ENCODE data around the gene DDAH1. TPM values are rescaled to one million over a fixed set of nuclear protein-coding genes. Genes with fewer than 3 reads are reported as not detected.

DDAH1 gene
- total RNA-seq, 1 experiment from 2014 or later = 0.15 TPM

GRCh38 chr1:85444381-85444780, 20.6 kb downstream of the DDAH1 start:
- no peaks in the 10 kb centered on the region for H4K20me1 ChIP-seq (ENCODE audit: insufficient read depth, low read depth, low read length)
- no peak overlapping the region for H3K9ac ChIP-seq (ENCODE audit: low read length)
- H3K27me3 ChIP-seq (ENCODE audit: low read length) = no peaks in the 10 kb centered on the region
- no peaks in the 10 kb centered on the region for H3K79me2 ChIP-seq (ENCODE audit: low read length)
- no peaks in the 10 kb centered on the region for H3K36me3 ChIP-seq (ENCODE audit: insufficient read depth, low read length)
- H3K9me3 ChIP-seq (ENCODE audit: low read length) = no peaks in the 10 kb centered on the region
- no peaks in the 10 kb centered on the region for H3K9me2 ChIP-seq (replicated peaks; ENCODE audit: insufficient read depth, low read length)
- no peak overlapping the region for H2AFZ ChIP-seq (ENCODE audit: low read length)
- no peak overlapping the region for H3K27ac ChIP-seq (ENCODE audit: low read length)
- no peak overlapping the region for H3K4me3 ChIP-seq (ENCODE audit: low read length)
- no peak overlapping the region for H3K4me2 ChIP-seq (ENCODE audit: low read depth, low read length, poor library complexity, severe bottlenecking)
- no peak for DNase-seq
- no peaks in the 10 kb centered on the region for H3K4me1 ChIP-seq (ENCODE audit: low read length)

DNA sequence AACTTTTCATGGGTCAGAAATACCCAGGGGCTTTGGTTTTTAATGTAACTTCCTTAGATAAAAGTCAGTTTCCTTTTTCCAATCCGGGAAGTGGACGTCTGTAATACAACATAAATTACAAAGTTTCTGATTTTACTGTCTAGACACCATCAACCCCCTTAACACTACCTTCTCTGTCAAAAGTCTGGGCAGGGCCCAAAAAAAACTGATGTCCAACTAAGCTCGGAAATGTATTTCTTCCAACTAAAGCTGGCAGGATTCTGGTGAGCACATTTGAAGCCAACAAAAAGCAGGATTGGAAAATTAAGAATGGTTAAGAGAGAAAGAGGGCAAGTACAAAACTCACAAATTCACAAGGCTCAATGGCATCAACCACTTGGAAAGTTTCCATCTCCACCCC, 24.3 kb downstream of the DDAH1 start:
- Histone ChIP-seq H3K4me3 (ENCODE audit: low read length) (no peak overlapping the region), H2AFZ (ENCODE audit: low read length) (no peak overlapping the region), H3K9ac (ENCODE audit: low read length) (no peak overlapping the region), H3K4me2 (ENCODE audit: low read depth, low read length, poor library complexity, severe bottlenecking) (no peak overlapping the region), H3K27me3 (ENCODE audit: low read length) (no peaks in the 10 kb centered on the region), H3K9me2 (replicated peaks; ENCODE audit: insufficient read depth, low read length) (no peaks in the 10 kb centered on the region), H3K4me1 (ENCODE audit: low read length) (no peaks in the 10 kb centered on the region), H4K20me1 (ENCODE audit: insufficient read depth, low read depth, low read length) (no peaks in the 10 kb centered on the region), H3K27ac (ENCODE audit: low read length) (no peak overlapping the region), H3K9me3 (ENCODE audit: low read length) (no peaks in the 10 kb centered on the region), H3K36me3 (ENCODE audit: insufficient read depth, low read length) (no peaks in the 10 kb centered on the region), H3K79me2 (ENCODE audit: low read length) (no peaks in the 10 kb centered on the region)
- DNase-seq = no peak

DNA sequence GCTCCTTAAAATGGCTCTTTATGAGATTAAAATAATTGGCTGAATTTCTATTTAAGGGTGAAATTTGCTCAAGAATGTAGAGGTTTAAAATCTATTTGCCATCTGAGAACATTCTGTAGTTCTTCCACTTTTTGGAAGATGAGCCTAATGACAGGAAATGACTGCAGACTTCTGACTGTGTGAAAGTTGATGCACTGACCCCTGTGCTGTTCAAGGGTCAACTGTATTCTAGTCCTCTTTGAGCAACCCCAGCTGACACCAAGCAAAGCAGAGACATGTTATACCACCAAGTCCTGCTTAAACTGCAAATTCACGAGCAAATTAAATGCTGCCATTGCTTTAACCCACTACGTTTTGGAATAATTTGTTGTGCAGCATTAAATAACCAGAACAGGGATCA, 26.6 kb downstream of the DDAH1 start:
- no peak for DNase-seq
- Histone ChIP-seq H3K9me2 (replicated peaks; ENCODE audit: insufficient read depth, low read length) (no peaks in the 10 kb centered on the region), H3K4me1 (ENCODE audit: low read length) (no peaks in the 10 kb centered on the region), H2AFZ (ENCODE audit: low read length) (no peak overlapping the region), H3K79me2 (ENCODE audit: low read length) (no peaks in the 10 kb centered on the region), H3K27me3 (ENCODE audit: low read length) (no peaks in the 10 kb centered on the region), H3K4me2 (ENCODE audit: low read depth, low read length, poor library complexity, severe bottlenecking) (no peak overlapping the region), H3K4me3 (ENCODE audit: low read length) (no peak overlapping the region), H4K20me1 (ENCODE audit: insufficient read depth, low read depth, low read length) (no peaks in the 10 kb centered on the region), H3K9me3 (ENCODE audit: low read length) (no peaks in the 10 kb centered on the region), H3K36me3 (ENCODE audit: insufficient read depth, low read length) (no peaks in the 10 kb centered on the region), H3K9ac (ENCODE audit: low read length) (no peak overlapping the region), H3K27ac (ENCODE audit: low read length) (no peak overlapping the region)

DNA sequence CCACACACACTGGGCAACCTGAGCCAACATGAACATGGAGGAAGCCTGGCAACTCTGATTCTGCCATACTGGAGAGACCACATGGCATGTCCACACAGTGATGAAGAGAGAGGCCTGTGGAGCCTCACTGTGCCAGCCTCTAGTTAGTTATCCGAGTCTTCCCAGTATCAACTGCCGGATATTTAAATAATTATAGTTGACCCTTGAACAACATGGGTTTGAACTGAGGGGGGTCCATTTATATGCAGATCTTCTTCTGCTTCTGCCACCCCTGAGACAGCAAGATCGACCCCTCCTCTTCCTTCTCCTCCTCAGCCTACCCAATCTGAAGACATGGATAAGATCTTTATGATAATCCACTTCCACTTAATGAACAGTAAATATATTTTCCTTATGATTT, 27.8 kb downstream of the DDAH1 start:
- Histone ChIP-seq H3K9me2 (replicated peaks; ENCODE audit: insufficient read depth, low read length) (no peaks in the 10 kb centered on the region), H3K36me3 (ENCODE audit: insufficient read depth, low read length) (no peaks in the 10 kb centered on the region), H3K79me2 (ENCODE audit: low read length) (no peaks in the 10 kb centered on the region), H3K4me1 (ENCODE audit: low read length) (no peaks in the 10 kb centered on the region), H3K9me3 (ENCODE audit: low read length) (no peaks in the 10 kb centered on the region), H3K9ac (ENCODE audit: low read length) (no peak overlapping the region), H3K4me2 (ENCODE audit: low read depth, low read length, poor library complexity, severe bottlenecking) (no peak overlapping the region), H3K27me3 (ENCODE audit: low read length) (no peaks in the 10 kb centered on the region), H4K20me1 (ENCODE audit: insufficient read depth, low read depth, low read length) (no peaks in the 10 kb centered on the region), H3K4me3 (ENCODE audit: low read length) (no peak overlapping the region), H2AFZ (ENCODE audit: low read length) (no peak overlapping the region), H3K27ac (ENCODE audit: low read length) (no peak overlapping the region)
- DNase-seq = no peak

- DNase-seq = no peak
- Histone ChIP-seq H3K9ac (ENCODE audit: low read length) (no peak overlapping the region), H3K27me3 (ENCODE audit: low read length) (no peaks in the 10 kb centered on the region), H3K9me2 (replicated peaks; ENCODE audit: insufficient read depth, low read length) (no peaks in the 10 kb centered on the region), H3K79me2 (ENCODE audit: low read length) (no peaks in the 10 kb centered on the region), H3K4me1 (ENCODE audit: low read length) (no peaks in the 10 kb centered on the region), H3K4me2 (ENCODE audit: low read depth, low read length, poor library complexity, severe bottlenecking) (no peak overlapping the region), H3K4me3 (ENCODE audit: low read length) (no peak overlapping the region), H4K20me1 (ENCODE audit: insufficient read depth, low read depth, low read length) (no peaks in the 10 kb centered on the region), H3K36me3 (ENCODE audit: insufficient read depth, low read length) (no peaks in the 10 kb centered on the region), H2AFZ (ENCODE audit: low read length) (no peak overlapping the region), H3K27ac (ENCODE audit: low read length) (no peak overlapping the region), H3K9me3 (ENCODE audit: low read length) (no peaks in the 10 kb centered on the region)
Observed at GRCh38 chr1:85433096-85433495, 31.9 kb downstream of the DDAH1 start.

DNA sequence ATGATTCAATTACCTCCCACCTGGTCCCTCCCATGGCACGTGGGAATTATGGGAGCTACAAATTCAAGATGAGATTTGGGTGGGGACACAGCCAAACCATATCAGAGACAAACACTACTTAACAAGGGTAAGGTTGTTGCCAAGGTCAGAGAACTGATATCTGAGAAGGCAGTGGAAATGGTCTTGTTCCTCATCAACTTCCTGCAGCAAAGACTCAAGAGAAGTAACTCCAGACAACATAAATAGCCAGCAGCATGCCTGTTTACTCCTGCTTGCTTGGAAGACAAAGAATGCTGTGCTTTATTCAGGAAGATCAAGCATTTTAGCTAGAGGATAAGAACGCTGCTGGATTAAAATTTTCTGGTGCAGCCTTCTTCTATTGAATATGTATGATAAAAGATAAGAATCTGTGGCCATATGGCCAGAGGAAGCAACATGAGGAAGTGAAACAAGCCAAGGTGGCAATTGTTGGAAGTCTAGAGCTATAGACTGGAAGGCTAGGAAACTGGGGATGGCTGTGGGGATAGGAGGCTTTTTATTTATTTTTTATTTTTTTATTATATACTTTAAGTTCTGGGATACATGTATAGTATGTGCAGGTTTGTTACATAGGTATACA, 36.4 kb downstream of the DDAH1 start:
- Histone ChIP-seq H3K4me3 (ENCODE audit: low read length) (no peak overlapping the region), H3K4me2 (ENCODE audit: low read depth, low read length, poor library complexity, severe bottlenecking) (no peak overlapping the region), H3K9me3 (ENCODE audit: low read length) (no peaks in the 10 kb centered on the region), H3K36me3 (ENCODE audit: insufficient read depth, low read length) (no peaks in the 10 kb centered on the region), H2AFZ (ENCODE audit: low read length) (no peak overlapping the region), H3K27ac (ENCODE audit: low read length) (no peak overlapping the region), H4K20me1 (ENCODE audit: insufficient read depth, low read depth, low read length) (no peaks in the 10 kb centered on the region), H3K27me3 (ENCODE audit: low read length) (no peaks in the 10 kb centered on the region), H3K9me2 (replicated peaks; ENCODE audit: insufficient read depth, low read length) (no peaks in the 10 kb centered on the region), H3K4me1 (ENCODE audit: low read length) (no peaks in the 10 kb centered on the region), H3K9ac (ENCODE audit: low read length) (no peak overlapping the region), H3K79me2 (ENCODE audit: low read length) (no peaks in the 10 kb centered on the region)
- peak; percentile 45 for DNase-seq

DNA sequence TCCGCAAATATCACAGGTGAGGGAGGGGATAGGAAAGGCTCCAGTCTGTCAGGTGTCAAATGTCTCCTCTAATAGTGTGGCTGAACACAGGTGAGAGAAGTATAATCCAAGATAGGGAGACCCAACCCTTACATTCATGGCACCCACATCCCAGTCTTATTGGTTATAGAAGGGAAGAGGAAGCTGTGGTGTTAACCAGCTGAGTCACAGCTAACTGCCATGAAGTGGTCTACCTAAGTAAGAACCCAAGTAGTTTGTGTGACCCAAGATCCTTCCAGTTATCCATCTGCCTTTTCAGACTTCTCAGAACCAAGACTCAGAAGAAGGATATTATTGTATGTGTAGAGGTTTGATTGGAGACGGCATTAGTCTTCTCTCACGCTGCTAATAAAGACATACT, 37.1 kb downstream of the DDAH1 start:
- DNase-seq = no peak
- no peaks in the 10 kb centered on the region for H3K79me2 ChIP-seq (ENCODE audit: low read length)
- no peak overlapping the region for H3K9ac ChIP-seq (ENCODE audit: low read length)
- H3K27me3 ChIP-seq (ENCODE audit: low read length) = no peaks in the 10 kb centered on the region
- H3K4me1 ChIP-seq (ENCODE audit: low read length) = no peaks in the 10 kb centered on the region
- H2AFZ ChIP-seq (ENCODE audit: low read length) = no peak overlapping the region
- no peak overlapping the region for H3K27ac ChIP-seq (ENCODE audit: low read length)
- no peaks in the 10 kb centered on the region for H3K9me3 ChIP-seq (ENCODE audit: low read length)
- H3K4me3 ChIP-seq (ENCODE audit: low read length) = no peak overlapping the region
- no peaks in the 10 kb centered on the region for H3K9me2 ChIP-seq (replicated peaks; ENCODE audit: insufficient read depth, low read length)
- H3K4me2 ChIP-seq (ENCODE audit: low read depth, low read length, poor library complexity, severe bottlenecking) = no peak overlapping the region
- H3K36me3 ChIP-seq (ENCODE audit: insufficient read depth, low read length) = no peaks in the 10 kb centered on the region
- H4K20me1 ChIP-seq (ENCODE audit: insufficient read depth, low read depth, low read length) = no peaks in the 10 kb centered on the region

DNA sequence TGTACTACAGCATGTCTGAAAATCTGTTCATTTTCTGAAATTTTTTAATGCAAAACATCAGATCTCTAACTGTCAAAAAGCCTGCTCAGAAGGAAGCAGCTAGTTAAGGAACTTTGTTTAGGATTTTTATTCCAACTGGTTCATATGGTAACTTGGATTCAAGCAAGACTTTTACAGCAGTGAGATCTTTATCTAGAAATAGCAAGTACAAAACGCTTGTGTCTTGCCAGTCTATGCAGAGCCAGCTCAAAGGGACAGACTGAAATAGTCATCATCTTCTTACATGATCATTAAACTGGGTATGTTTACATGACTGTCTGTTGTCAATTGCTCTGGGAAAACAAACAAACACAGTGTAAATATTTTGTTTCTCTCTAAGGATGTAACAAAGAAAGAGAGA, 37.6 kb downstream of the DDAH1 start:
- Histone ChIP-seq H3K27me3 (ENCODE audit: low read length) (no peaks in the 10 kb centered on the region), H3K36me3 (ENCODE audit: insufficient read depth, low read length) (no peaks in the 10 kb centered on the region)

DNA sequence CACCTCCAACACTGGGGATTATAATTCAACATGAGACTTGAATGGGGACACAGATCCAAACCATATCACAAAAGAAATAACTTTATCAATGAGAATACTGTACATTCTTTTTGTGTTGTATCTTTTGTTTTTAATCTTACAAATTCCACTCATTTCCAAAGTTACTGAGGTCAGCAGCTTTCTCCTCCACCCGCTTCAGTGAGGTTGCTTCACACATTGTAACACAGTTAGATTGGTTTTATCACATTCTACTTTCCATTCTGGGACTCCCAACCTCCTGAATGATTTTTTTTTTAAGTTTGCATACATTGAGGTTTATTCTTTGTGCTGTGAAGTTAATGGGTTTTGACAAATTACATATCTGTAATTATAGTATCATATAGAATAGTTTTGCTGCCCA, 43.8 kb downstream of the DDAH1 start:
- Histone ChIP-seq H2AFZ (ENCODE audit: low read length) (no peak overlapping the region), H3K4me2 (ENCODE audit: low read depth, low read length, poor library complexity, severe bottlenecking) (no peak overlapping the region), H3K36me3 (ENCODE audit: insufficient read depth, low read length) (no peaks in the 10 kb centered on the region), H3K4me1 (ENCODE audit: low read length) (peaks cover 5% of the 10 kb centered on the region; the same call in 1 of the 2 replicates), H3K9ac (ENCODE audit: low read length) (no peak overlapping the region), H3K9me2 (replicated peaks; ENCODE audit: insufficient read depth, low read length) (no peaks in the 10 kb centered on the region), H3K27me3 (ENCODE audit: low read length) (no peaks in the 10 kb centered on the region), H3K4me3 (ENCODE audit: low read length) (no peak overlapping the region), H3K9me3 (ENCODE audit: low read length) (no peaks in the 10 kb centered on the region), H3K79me2 (ENCODE audit: low read length) (no peaks in the 10 kb centered on the region), H3K27ac (ENCODE audit: low read length) (no peak overlapping the region), H4K20me1 (ENCODE audit: insufficient read depth, low read depth, low read length) (no peaks in the 10 kb centered on the region)
- peak; percentile 12 for DNase-seq

More for the DNA sequence above, 37.6 kb downstream of the DDAH1 start:
- H3K9ac ChIP-seq (ENCODE audit: low read length) = no peak overlapping the region
- no peaks in the 10 kb centered on the region for H4K20me1 ChIP-seq (ENCODE audit: insufficient read depth, low read depth, low read length)
- H3K4me1 ChIP-seq (ENCODE audit: low read length) = no peaks in the 10 kb centered on the region
- no peak overlapping the region for H2AFZ ChIP-seq (ENCODE audit: low read length)
- DNase-seq = peak; percentile 29
- no peaks in the 10 kb centered on the region for H3K9me2 ChIP-seq (replicated peaks; ENCODE audit: insufficient read depth, low read length)
- no peak overlapping the region for H3K4me2 ChIP-seq (ENCODE audit: low read depth, low read length, poor library complexity, severe bottlenecking)
- H3K9me3 ChIP-seq (ENCODE audit: low read length) = no peaks in the 10 kb centered on the region
- H3K4me3 ChIP-seq (ENCODE audit: low read length) = no peak overlapping the region
- H3K27ac ChIP-seq (ENCODE audit: low read length) = no peak overlapping the region
- H3K79me2 ChIP-seq (ENCODE audit: low read length) = no peaks in the 10 kb centered on the region

Measured in Karpas-422 (cell line).